ENCODE measurements around the gene CBY3. TPM values are rescaled to one million over a fixed set of nuclear protein-coding genes. Genes with fewer than 3 reads are reported as not detected.
"Not testable (repeated sequence)": the region's sequence is repeated elsewhere in the genome, so short reads cannot be mapped to it uniquely, and the experiment has no call there.

Gene CBY3
- total and polyA plus RNA-seq, 9 donors, result 0.39 to 0.63 (median 0.61) TPM; not detected in 2

DNA sequence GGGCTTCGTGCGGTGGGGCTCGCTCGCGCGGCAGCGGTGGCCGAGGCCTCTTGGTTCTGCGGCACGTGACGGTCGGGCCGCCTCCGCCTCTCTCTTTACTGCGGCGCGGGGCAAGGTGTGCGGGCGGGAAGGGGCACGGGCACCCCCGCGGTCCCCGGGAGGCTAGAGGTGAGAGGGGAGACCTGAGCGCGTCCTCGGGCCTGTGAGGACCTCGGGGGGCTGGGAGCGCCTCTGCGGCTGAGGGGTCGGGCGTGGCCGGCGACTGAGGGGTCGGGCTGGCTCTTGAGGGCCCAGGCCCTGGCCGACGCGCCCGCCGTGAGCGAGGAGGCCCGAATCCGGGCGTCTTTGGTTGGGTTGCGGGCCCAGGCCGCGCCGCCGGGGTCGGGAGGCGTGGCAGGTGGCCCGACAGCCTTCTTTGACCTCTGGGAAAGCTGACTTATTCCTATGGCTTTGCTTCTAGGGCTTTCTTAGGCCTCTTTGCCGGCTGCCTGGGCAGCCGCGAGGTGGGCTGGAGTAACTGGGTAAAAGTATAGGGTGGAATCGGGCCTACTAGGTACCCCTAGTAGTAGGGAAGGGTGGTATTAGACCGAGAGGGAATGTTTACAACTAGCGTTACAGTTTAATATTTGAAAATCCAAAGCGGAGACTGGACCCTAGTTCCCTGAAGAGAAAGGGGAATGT lies 18.2 kb upstream of the CBY3 start, which contains the start of gene CANX:
Gene CANX, plus strand, starts transcription at position 33 of the 681 bp plus-strand sequence. CDS start 6,715 bp downstream, outside the sequence.
- peak within 1 kb of the TSS; percentile 91 for H3K4me3 ChIP-seq (ENCODE audit: low read length)
- DNase-seq, result no peak
- no peaks in the 10 kb centered on the region for H3K27me3 ChIP-seq (ENCODE audit: control insufficient read depth, insufficient read depth, low read length)
- H3K9me3 ChIP-seq (replicated peaks; ENCODE audit: control insufficient read depth, low read depth, low read length), result no peaks in the 10 kb centered on the region
- H3K27ac ChIP-seq (ENCODE audit: low read length), result peak within 1 kb of the TSS; percentile 97
- under 1% methylated on average over 55 of the region's 58 CpGs for WGBS (ENCODE audit: insufficient coverage)
- H3K4me1 ChIP-seq (ENCODE audit: control insufficient read depth, insufficient read depth, low read length), result peaks cover 18% of the 10 kb centered on the region
- H3K36me3 ChIP-seq (ENCODE audit: control insufficient read depth, insufficient read depth, low read length), result peaks cover 22% of the 10 kb centered on the region

DNA sequence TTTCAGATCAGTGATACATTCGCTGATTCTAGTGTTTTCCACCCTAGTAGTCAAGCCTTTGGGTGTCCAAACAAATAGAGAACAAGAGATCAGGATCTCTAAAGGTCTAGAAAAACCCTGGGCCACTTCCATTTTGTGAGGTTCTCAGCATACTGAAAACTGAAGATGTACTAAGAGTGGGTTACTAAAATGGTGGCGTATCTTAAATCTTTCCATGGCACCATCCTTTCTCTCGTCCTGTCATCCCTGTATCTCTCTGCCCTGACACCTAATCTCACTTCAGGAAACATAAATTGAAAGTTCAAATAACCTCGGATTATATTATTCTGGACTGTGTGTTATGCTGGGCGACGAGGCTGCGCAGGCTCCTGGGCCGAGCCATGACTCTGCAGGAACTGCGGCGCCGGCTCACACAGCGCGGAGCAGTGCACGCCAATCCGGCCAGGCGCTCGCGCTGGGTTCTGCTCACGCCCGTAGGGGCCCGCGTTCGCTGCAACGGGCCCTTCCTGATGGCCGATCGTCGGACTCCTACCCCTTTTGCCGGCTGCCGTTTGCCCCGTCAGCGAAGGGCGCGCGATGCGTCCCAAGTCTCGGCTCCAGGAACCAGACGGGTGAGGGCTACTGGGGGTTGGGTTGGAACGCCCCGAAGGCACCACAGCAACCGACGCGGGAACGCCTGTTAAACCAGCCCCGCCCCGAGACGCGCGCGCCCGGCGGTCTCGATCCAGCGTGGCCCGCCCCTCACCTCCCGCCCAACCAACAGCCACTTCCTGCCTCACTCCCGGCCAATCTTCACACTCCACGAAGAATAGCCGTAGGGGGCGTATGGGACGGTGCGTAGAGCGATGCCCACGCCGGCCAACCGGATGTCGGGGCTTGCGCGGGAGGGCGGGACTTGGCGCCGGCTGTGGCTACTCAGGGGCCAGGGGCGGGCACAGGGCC lies 17.4 kb upstream of the CBY3 start:
- Histone ChIP-seq H3K36me3 (ENCODE audit: control insufficient read depth, insufficient read depth, low read length) (peaks cover 16% of the 10 kb centered on the region), H3K4me3 (ENCODE audit: low read length) (peak overlapping the region; percentile 91), H3K9me3 (replicated peaks; ENCODE audit: control insufficient read depth, low read depth, low read length) (no peaks in the 10 kb centered on the region), H3K4me1 (ENCODE audit: control insufficient read depth, insufficient read depth, low read length) (peaks cover 18% of the 10 kb centered on the region), H3K27me3 (ENCODE audit: control insufficient read depth, insufficient read depth, low read length) (no peaks in the 10 kb centered on the region), H3K27ac (ENCODE audit: low read length) (peak overlapping the region; percentile 97)
- DNase-seq, result peak; percentile 100
- WGBS (ENCODE audit: insufficient coverage), result 0% methylated on average over 63 of the region's 72 CpGs

DNA sequence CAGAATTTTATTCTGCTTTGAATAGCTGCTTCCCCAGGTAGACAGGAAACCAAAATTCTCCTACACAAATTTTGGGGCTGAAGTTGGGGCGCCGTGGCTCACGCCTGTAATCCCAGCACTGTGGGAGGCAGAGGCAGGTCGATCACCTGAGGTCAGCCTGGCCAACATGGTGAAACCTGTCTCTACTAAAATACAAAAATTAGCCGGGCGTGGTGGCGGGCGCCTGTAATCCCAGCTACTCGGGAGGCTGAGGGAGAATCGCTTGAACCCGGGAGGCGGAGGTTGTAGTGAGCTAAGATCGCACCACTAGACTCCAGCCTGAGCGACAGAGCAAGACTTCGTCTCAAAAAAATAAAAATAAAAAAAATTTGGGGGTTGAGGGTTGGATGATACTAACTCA lies 16.7 kb upstream of the CBY3 start:
- not testable (repeated sequence) for H3K9me3 ChIP-seq (replicated peaks; ENCODE audit: control insufficient read depth, low read depth, low read length); H3K27me3 ChIP-seq (ENCODE audit: control insufficient read depth, insufficient read depth, low read length); H3K36me3 ChIP-seq (ENCODE audit: control insufficient read depth, insufficient read depth, low read length); DNase-seq
- WGBS (ENCODE audit: insufficient coverage), result 93% methylated on average over 3 of the region's 15 CpGs
- peak overlapping the region; percentile 91 for H3K4me3 ChIP-seq (ENCODE audit: low read length)
- H3K27ac ChIP-seq (ENCODE audit: low read length), result peak overlapping the region; percentile 97
- peaks cover 18% of the 10 kb centered on the region for H3K4me1 ChIP-seq (ENCODE audit: control insufficient read depth, insufficient read depth, low read length)

DNA sequence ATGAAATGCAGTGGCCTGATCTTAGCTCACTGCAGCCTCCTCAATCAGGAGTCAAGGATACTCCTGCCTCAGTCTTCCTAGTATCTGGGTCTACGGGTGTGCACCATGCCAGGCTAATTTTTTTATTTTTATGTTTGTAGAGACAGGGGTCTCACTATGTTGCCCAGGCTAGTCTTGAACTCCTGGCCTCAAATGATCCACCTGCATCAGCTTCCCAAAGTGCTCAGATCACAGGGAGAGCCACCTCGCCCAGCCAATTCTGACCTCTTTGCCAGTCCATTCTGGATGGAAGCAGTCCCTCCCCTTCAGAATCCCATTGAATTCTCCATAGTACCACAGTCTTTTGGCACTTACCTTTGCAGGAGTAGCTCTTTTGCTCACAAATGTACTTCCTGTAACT lies 16.3 kb upstream of the CBY3 start:
- H3K27ac ChIP-seq (ENCODE audit: low read length), result no peak overlapping the region
- peaks cover 7% of the 10 kb centered on the region for H3K36me3 ChIP-seq (ENCODE audit: control insufficient read depth, insufficient read depth, low read length)
- H3K4me1 ChIP-seq (ENCODE audit: control insufficient read depth, insufficient read depth, low read length), result peaks cover 18% of the 10 kb centered on the region
- H3K9me3 ChIP-seq (replicated peaks; ENCODE audit: control insufficient read depth, low read depth, low read length), result no peaks in the 10 kb centered on the region
- no peaks in the 10 kb centered on the region for H3K27me3 ChIP-seq (ENCODE audit: control insufficient read depth, insufficient read depth, low read length)
- no peak overlapping the region for H3K4me3 ChIP-seq (ENCODE audit: low read length)
- WGBS (ENCODE audit: insufficient coverage), result 88% methylated on average over 1 of the region's 2 CpGs
- no peak for DNase-seq

DNA sequence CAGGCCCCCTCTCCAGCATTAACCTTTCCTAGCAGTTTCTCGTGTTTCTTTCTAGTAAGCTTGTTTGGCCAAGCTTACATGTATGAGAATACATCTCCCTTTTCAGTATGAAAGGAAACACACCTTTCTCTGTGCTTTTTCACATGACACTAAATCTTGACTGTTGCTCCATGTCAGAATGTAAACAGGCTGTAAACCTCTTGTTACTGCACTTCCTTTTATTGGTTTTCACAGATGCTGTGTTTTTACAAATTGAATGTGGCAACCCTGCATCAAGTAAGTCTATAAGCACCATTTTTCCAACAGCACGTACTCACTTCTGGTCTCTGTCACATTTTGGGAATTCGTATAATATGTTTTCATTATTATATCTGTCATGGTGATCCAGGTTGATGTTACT lies 15.8 kb upstream of the CBY3 start:
- Histone ChIP-seq H3K27me3 (ENCODE audit: control insufficient read depth, insufficient read depth, low read length) (no peaks in the 10 kb centered on the region), H3K36me3 (ENCODE audit: control insufficient read depth, insufficient read depth, low read length) (peaks cover 4% of the 10 kb centered on the region), H3K4me1 (ENCODE audit: control insufficient read depth, insufficient read depth, low read length) (peaks cover 18% of the 10 kb centered on the region), H3K9me3 (replicated peaks; ENCODE audit: control insufficient read depth, low read depth, low read length) (no peaks in the 10 kb centered on the region), H3K27ac (ENCODE audit: low read length) (no peak overlapping the region), H3K4me3 (ENCODE audit: low read length) (no peak overlapping the region)
- DNase-seq, result no peak
- WGBS (ENCODE audit: insufficient coverage), result no CpG with 5 or more reads among the region's 3 CpGs

DNA sequence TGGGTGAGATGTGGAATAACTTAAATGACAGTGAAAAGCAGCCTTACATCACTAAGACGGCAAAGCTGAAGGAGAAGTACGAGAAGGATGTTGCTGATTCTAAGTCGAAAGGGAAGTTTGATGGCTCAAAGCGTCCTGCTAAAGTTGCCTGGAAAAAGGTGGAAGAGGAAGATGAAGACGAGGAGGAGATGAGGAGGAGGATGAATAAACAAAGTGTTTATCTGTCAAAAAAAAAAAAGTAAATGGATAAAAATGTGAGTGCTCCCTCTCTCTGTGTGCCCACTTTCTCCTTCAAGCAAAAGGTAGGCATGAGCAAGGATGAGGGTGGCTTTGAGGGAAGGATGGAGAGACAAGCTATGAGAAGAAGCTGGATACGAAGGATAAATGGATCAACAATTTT lies 13.7 kb upstream of the CBY3 start:
- no peak overlapping the region for H3K4me3 ChIP-seq (ENCODE audit: low read length)
- H3K27ac ChIP-seq (ENCODE audit: low read length), result no peak overlapping the region
- 93% methylated on average over 5 of the region's 6 CpGs for whole genome bisulfite sequencing (ENCODE audit: insufficient coverage)
- H3K36me3 ChIP-seq (ENCODE audit: control insufficient read depth, insufficient read depth, low read length), result no peaks in the 10 kb centered on the region
- H3K9me3 ChIP-seq (replicated peaks; ENCODE audit: control insufficient read depth, low read depth, low read length), result no peaks in the 10 kb centered on the region
- no peak for DNase-seq
- H3K4me1 ChIP-seq (ENCODE audit: control insufficient read depth, insufficient read depth, low read length), result peaks cover 10% of the 10 kb centered on the region
- no peaks in the 10 kb centered on the region for H3K27me3 ChIP-seq (ENCODE audit: control insufficient read depth, insufficient read depth, low read length)

DNA sequence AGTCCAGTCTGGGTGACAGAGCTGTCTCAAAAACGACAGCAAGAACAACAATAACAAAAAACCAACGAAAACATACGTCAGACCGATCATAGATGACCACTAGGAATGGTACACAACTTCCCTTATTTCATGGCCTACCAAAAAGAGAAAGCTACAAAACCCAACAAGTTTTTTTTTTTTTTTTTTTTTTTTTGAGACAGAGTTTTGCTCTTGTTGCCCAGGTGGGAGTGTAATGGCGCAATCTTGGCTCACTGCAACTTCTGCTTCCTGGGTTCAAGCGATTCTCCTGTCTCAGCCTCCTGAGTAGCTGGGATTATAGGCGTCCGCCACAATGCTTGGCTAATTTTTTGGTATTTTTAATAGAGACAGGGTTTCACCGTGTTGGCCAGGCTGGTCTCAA lies 8.4 kb upstream of the CBY3 start:
- not testable (repeated sequence) for H3K36me3 ChIP-seq (ENCODE audit: control insufficient read depth, insufficient read depth, low read length); H3K4me3 ChIP-seq (ENCODE audit: low read length); H3K27me3 ChIP-seq (ENCODE audit: control insufficient read depth, insufficient read depth, low read length); H3K27ac ChIP-seq (ENCODE audit: low read length); DNase-seq; H3K9me3 ChIP-seq (replicated peaks; ENCODE audit: control insufficient read depth, low read depth, low read length); H3K4me1 ChIP-seq (ENCODE audit: control insufficient read depth, insufficient read depth, low read length)
- 85% methylated on average over 4 of the region's 9 CpGs for WGBS (ENCODE audit: insufficient coverage)

DNA sequence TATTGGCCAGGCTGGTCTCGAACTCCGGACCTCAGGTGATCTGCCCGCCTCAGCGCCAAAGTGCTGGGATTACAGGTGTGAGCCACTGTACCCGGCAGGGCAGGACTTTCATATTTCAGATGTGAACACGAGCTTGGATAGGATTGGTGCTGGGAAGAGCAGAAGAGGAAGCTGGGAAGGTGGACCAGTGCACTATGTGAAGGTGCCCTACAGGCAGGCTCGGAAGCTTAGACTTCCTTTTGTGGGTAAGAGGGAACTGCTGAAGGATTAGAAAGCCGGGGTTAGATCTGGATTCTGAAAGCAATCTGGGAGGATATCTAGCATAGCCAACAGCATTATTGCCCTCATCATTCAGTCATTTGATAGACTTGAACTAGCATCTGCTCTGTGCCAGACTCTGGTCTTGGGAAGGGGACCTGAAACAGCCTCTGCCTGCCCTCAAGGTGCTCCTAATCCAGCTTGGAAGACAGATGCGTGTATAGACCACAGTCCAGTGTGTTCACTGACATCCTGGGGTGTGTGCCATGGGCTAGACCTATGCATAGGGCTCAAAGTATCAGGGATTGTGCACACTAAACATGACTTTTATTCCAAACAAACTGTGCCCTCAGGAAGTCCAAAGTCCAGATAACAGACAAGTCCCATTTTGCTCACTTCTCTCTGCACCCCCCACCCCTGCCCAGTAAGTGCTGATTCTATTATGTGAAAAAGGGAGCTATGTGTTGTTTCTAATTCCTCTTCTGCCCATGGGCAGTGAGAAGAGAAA lies 637 bp downstream of the CBY3 start:
- peaks cover 15% of the 10 kb centered on the region for H3K4me1 ChIP-seq (ENCODE audit: control insufficient read depth, insufficient read depth, low read length)
- H3K4me3 ChIP-seq (ENCODE audit: low read length), result no peak overlapping the region
- H3K27ac ChIP-seq (ENCODE audit: low read length), result no peak overlapping the region
- H3K27me3 ChIP-seq (ENCODE audit: control insufficient read depth, insufficient read depth, low read length), result no peaks in the 10 kb centered on the region
- WGBS (ENCODE audit: insufficient coverage), result 91% methylated on average over 8 of the region's 9 CpGs
- H3K36me3 ChIP-seq (ENCODE audit: control insufficient read depth, insufficient read depth, low read length), result no peaks in the 10 kb centered on the region
- no peaks in the 10 kb centered on the region for H3K9me3 ChIP-seq (replicated peaks; ENCODE audit: control insufficient read depth, low read depth, low read length)
- DNase-seq, result no peak

DNA sequence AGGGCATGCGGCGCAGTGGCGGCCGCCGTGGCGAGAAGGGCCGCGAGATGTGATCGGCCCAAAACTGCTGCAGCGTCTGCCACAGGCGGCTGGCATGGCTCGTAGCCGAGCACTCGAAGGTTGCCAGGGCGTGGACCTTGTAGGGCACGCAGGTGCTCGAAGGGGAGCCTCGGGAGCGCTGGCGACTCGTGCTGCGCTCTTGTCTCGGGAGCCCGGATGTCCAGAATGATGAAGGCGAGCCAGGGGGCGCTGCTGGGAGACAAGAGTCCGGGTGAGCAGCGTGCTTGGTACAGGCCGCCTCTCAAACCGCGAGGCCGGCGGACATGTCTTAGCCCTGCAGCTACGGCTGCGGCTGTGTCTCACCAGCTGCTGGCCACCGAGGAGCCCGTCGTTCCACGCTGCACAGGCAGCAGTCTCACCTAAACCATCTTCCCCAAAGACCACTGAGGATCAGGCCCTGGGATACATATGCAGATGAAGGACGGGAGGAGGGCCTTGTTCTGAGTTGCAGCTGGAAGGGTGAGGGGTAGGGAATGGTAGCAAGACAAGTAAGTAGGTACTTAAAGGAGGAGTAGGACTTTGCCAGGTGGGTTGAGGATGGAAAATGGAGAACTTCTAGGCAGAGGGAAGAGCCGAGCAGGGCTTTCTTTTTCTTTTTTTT lies 1.7 kb downstream of the CBY3 start:
- Histone ChIP-seq H3K27ac (ENCODE audit: low read length) (peak overlapping the region; percentile 59), H3K36me3 (ENCODE audit: control insufficient read depth, insufficient read depth, low read length) (no peaks in the 10 kb centered on the region), H3K4me3 (ENCODE audit: low read length) (peak overlapping the region; percentile 94), H3K9me3 (replicated peaks; ENCODE audit: control insufficient read depth, low read depth, low read length) (no peaks in the 10 kb centered on the region), H3K4me1 (ENCODE audit: control insufficient read depth, insufficient read depth, low read length) (peaks cover 15% of the 10 kb centered on the region), H3K27me3 (ENCODE audit: control insufficient read depth, insufficient read depth, low read length) (no peaks in the 10 kb centered on the region)
- WGBS (ENCODE audit: insufficient coverage), result 12% methylated on average over 37 of the region's 41 CpGs
- DNase-seq, result peak; percentile 89

Data from muscle of leg (tissue), 11 donors.